GM19043 (cell line): ENCODE data around the gene MTMR3.

ENCODE experiments used
- ATAC-seq: cut with Tn5 transposase; IDR thresholded peaks from one replicate; pipeline ENCODE4 v1.9.1; 2021; ENCODE audit warnings: low read depth; ENCODE audit not compliant: unreplicated experiment

Gene MTMR3

GRCh38 chr22:30020511-30020910 is 137.5 kb downstream of the MTMR3 start:
- ATAC-seq = no peak

GRCh38 chr22:30021338-30021737 is 138.4 kb downstream of the MTMR3 start:
- ATAC-seq = no peak

GRCh38 chr22:30021881-30022619 is 139.1 kb downstream of the MTMR3 start:
- no peak for ATAC-seq

GRCh38 chr22:30023099-30023660 is 140.2 kb downstream of the MTMR3 start:
- ATAC-seq = no peak

- no peak for ATAC-seq
Observed at GRCh38 chr22:30024231-30024630, 141.3 kb downstream of the MTMR3 start.

GRCh38 chr22:30025221-30025620 is 142.2 kb downstream of the MTMR3 start:
- no peak for ATAC-seq

GRCh38 chr22:30026756-30027155 is 143.8 kb downstream of the MTMR3 start:
- no peak for ATAC-seq

- no peak for ATAC-seq
Observed at GRCh38 chr22:30027169-30027568, 144.2 kb downstream of the MTMR3 start.

- ATAC-seq = no peak
Observed at GRCh38 chr22:30027791-30028190, 144.8 kb downstream of the MTMR3 start.

GRCh38 chr22:30028731-30029130 is 145.8 kb downstream of the MTMR3 start:
- no peak for ATAC-seq

GRCh38 chr22:30029512-30029911 is 146.5 kb downstream of the MTMR3 start:
- ATAC-seq = no peak

- ATAC-seq = no peak
Observed at GRCh38 chr22:30030329-30030728, 147.4 kb downstream of the MTMR3 start.

GRCh38 chr22:30031328-30031727 is 148.4 kb downstream of the MTMR3 start:
- ATAC-seq = no peak

GRCh38 chr22:30031764-30032455 is 148.9 kb downstream of the MTMR3 start:
- no peak for ATAC-seq

- ATAC-seq = no peak
Observed at GRCh38 chr22:30033137-30033536, 150.2 kb downstream of the MTMR3 start.

GRCh38 chr22:30033901-30034300 is 150.9 kb downstream of the MTMR3 start:
- ATAC-seq = no peak

GRCh38 chr22:30036656-30037055 is 153.7 kb downstream of the MTMR3 start:
- no peak for ATAC-seq

- ATAC-seq = no peak
Observed at GRCh38 chr22:30038219-30038618, 155.2 kb downstream of the MTMR3 start.

- ATAC-seq = no peak
Observed at GRCh38 chr22:30040499-30041260, 157.7 kb downstream of the MTMR3 start.

GRCh38 chr22:30041475-30041874 is 158.5 kb downstream of the MTMR3 start:
- ATAC-seq = no peak

- no peak for ATAC-seq
Observed at GRCh38 chr22:30041881-30042280, 158.9 kb downstream of the MTMR3 start.
